22Rv1 (cell line): ENCODE results near the gene ASMTL.

Source experiments
- H3K27ac ChIP-seq: fragments of 450-650 bp; 2 replicates; pipeline ENCODE4 v1.5.1; 2017
- ZFX ChIP-seq: fragments of 450-650 bp; IDR thresholded peaks from 2 replicates; pipeline ENCODE4 v1.6.1; 2017; ENCODE audit warnings: antibody characterized with exemption, borderline replicate concordance
- TF ChIP-seq, protein P1 (sequence below): fragments of 450-650 bp; IDR thresholded peaks from 2 replicates; pipeline ENCODE4 v1.5.1; 2017; ENCODE audit warnings: mild to moderate bottlenecking

ASMTL gene

DNA sequence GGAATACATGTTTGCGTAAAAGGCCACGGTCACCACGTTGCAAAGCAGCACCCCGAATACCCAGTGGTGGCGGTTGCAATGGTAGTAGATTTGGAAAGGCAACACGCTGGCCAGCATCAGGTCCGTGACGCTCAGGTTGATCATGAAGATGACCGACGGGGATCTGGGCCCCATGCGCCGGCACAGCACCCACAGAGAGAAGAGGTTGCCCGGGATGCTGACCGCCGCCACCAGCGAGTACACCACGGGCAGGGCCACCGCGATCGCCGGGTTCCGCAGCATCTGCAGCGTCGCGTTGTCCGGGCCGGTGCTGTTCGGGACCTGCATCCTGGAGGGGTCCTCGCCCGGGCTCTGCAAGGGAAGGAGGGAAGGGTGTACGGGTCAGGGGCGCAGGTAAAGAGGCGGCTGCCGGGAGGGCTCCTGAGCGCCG is 13.5 kb upstream of the ASMTL start:
- H3K27ac ChIP-seq, result no peak overlapping the region
- TF ChIP-seq ZFX, result no peak
- TF ChIP-seq, protein P1, sequence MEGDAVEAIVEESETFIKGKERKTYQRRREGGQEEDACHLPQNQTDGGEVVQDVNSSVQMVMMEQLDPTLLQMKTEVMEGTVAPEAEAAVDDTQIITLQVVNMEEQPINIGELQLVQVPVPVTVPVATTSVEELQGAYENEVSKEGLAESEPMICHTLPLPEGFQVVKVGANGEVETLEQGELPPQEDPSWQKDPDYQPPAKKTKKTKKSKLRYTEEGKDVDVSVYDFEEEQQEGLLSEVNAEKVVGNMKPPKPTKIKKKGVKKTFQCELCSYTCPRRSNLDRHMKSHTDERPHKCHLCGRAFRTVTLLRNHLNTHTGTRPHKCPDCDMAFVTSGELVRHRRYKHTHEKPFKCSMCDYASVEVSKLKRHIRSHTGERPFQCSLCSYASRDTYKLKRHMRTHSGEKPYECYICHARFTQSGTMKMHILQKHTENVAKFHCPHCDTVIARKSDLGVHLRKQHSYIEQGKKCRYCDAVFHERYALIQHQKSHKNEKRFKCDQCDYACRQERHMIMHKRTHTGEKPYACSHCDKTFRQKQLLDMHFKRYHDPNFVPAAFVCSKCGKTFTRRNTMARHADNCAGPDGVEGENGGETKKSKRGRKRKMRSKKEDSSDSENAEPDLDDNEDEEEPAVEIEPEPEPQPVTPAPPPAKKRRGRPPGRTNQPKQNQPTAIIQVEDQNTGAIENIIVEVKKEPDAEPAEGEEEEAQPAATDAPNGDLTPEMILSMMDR, result no peak

DNA sequence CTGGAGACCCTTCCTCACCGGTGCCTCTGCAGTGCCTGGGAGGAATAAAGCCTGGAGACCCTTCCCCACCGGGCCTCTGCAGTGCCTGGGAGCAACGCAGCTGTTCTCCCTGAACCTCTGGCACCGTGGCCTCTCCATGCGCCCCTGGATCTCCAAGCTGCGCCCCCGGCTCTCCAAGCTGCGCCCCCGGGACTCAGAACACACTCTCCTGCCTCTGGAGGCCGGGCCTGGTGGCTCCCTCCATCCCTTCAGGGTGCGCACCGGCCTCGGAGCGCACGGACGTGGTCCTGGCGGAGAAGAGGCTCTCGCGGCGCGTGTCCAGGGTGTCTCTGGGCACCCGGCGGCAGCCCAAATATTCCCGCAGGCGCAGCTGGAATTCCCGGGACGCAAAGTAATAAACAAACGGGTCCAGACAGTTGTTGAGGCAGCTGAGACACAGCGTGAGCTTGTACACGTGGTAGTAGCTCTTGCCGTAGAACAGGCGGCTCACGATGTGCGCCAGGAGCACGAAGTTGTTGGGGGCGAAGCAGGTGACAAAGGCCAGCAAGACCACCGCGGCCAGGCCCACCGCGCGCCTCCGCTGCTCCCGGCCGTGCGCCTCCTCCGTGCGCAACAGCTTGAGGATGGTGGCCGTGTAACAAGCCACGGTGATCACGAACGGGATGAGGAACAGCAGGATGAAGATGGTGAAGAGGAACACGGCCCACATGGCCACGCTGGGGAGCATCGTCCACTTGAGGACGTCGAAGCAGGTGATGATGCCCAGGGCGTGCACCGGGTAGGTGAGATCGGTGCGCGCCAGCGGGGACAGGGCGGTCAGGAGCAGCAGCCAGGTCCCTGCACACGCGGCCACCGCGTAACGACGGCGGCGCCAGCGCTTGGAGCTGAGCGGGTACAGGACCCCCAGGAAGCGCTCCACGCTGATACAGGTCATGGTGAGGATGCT is 12.8 kb upstream of the ASMTL start:
- no peak overlapping the region for H3K27ac ChIP-seq
- TF ChIP-seq, protein P1, result no peak
- no peak for TF ChIP-seq ZFX

GRCh38 chrX:1464971-1465285 is 12.2 kb upstream of the ASMTL start:
- no peak for TF ChIP-seq ZFX
- TF ChIP-seq, protein P1, result no peak
- no peak overlapping the region for H3K27ac ChIP-seq

GRCh38 chrX:1464041-1464970 is 11.6 kb upstream of the ASMTL start:
- no peak overlapping the region for H3K27ac ChIP-seq
- TF ChIP-seq ZFX, result no peak
- TF ChIP-seq, protein P1, result no peak

GRCh38 chrX:1463581-1463980 is 10.9 kb upstream of the ASMTL start:
- no peak overlapping the region for H3K27ac ChIP-seq
- TF ChIP-seq, protein P1, result no peak
- no peak for TF ChIP-seq ZFX

- H3K27ac ChIP-seq, result no peak overlapping the region
- TF ChIP-seq, protein P1, result no peak
- TF ChIP-seq ZFX, result no peak
Measured at GRCh38 chrX:1462596-1463251, 10.0 kb upstream of the ASMTL start.
